HepG2 (cell line): Measurements from ENCODE around the gene SMURF2. TPM values are rescaled to one million over a fixed set of nuclear protein-coding genes. Genes with fewer than 3 reads are reported as not detected.

ENCODE experiments used
- AFF4 ChIP-seq: sonication (generic); formaldehyde crosslinking; IDR thresholded peaks from 2 replicates; pipeline ENCODE4 v1.4.0; 2020; ENCODE audit warnings: missing genetic modification reagents
- ATRX ChIP-seq: sonication (generic); formaldehyde crosslinking; IDR thresholded peaks from 2 replicates; pipeline ENCODE4 v1.4.0; 2020; ENCODE audit warnings: missing genetic modification reagents, borderline replicate concordance
- CHD2 ChIP-seq: IDR thresholded peaks from 2 replicates; pipeline ENCODE4 v1.6.1; 2011; ENCODE audit warnings: low read depth, low read length, improper control_type of control experiment
- ETV5 ChIP-seq: IDR thresholded peaks from 2 replicates; pipeline ENCODE4 v1.6.1; 2018; ENCODE audit warnings: missing biosample characterization, missing genetic modification reagents, inconsistent platforms, borderline replicate concordance
- GMEB1 ChIP-seq: sonication (generic); formaldehyde crosslinking; IDR thresholded peaks from 2 replicates; pipeline ENCODE4 v1.5.1; 2020; ENCODE audit warnings: missing genetic modification reagents, mild to moderate bottlenecking, borderline replicate concordance
- HOXD1 ChIP-seq: sonication (generic); formaldehyde crosslinking; IDR thresholded peaks from 2 replicates; pipeline ENCODE4 v1.5.0; 2020; ENCODE audit warnings: missing genetic modification reagents
- KLF15 ChIP-seq: sonication (generic); formaldehyde crosslinking; IDR thresholded peaks from 2 replicates; pipeline ENCODE4 v1.8.1; 2023; ENCODE audit warnings: borderline replicate concordance, mild to moderate bottlenecking, inconsistent platforms, missing genetic modification reagents, mixed read lengths
- MIER3 ChIP-seq: IDR thresholded peaks from 2 replicates; pipeline ENCODE4 v1.6.1; 2016; ENCODE audit warnings: missing compliant biosample characterization, borderline replicate concordance
- MLX ChIP-seq: IDR thresholded peaks from 2 replicates; pipeline ENCODE4 v1.6.1; 2016
- NR2C2 ChIP-seq: sonication (generic); formaldehyde crosslinking; IDR thresholded peaks from 2 replicates; pipeline ENCODE4 v1.4.0; 2020; ENCODE audit warnings: missing genetic modification reagents, mild to moderate bottlenecking, moderate library complexity, borderline replicate concordance
- PBX3 ChIP-seq: sonication (generic); formaldehyde crosslinking; IDR thresholded peaks from 2 replicates; pipeline ENCODE4 v1.8.1; 2023; ENCODE audit warnings: missing genetic modification reagents, inconsistent platforms, borderline replicate concordance
- PRDM15 ChIP-seq: sonication (generic); formaldehyde crosslinking; IDR thresholded peaks from 2 replicates; pipeline ENCODE4 v1.4.0; 2020; ENCODE audit warnings: missing genetic modification reagents
- PRPF4 ChIP-seq: fragments of 200-400 bp; formaldehyde crosslinking; IDR thresholded peaks from 2 replicates; pipeline ENCODE4 v1.6.1; 2016; ENCODE audit warnings: low read length, low read depth; ENCODE audit not compliant: poor library complexity, severe bottlenecking
- SATB2 ChIP-seq: sonication (generic); formaldehyde crosslinking; IDR thresholded peaks from 2 replicates; pipeline ENCODE4 v1.5.0; 2020; ENCODE audit warnings: missing genetic modification reagents
- SIN3B ChIP-seq: fragments of 150-350 bp; IDR thresholded peaks from 2 replicates; pipeline ENCODE4 v1.6.1; 2014; ENCODE audit warnings: low read length
- ZNF17 ChIP-seq: sonication (generic); formaldehyde crosslinking; IDR thresholded peaks from 2 replicates; pipeline ENCODE4 v1.5.0; 2020; ENCODE audit warnings: mild to moderate bottlenecking, missing genetic modification reagents
- ZNF232 ChIP-seq: sonication (generic); formaldehyde crosslinking; IDR thresholded peaks from 2 replicates; pipeline ENCODE4 v1.4.0; 2020; ENCODE audit warnings: missing genetic modification reagents, borderline replicate concordance
- ZNF30 ChIP-seq: sonication (generic); formaldehyde crosslinking; IDR thresholded peaks from 2 replicates; pipeline ENCODE4 v1.5.0; 2020; ENCODE audit warnings: mild to moderate bottlenecking, missing genetic modification reagents
- ZNF33B ChIP-seq: sonication (generic); formaldehyde crosslinking; IDR thresholded peaks from 2 replicates; pipeline ENCODE4 v1.5.1; 2020; ENCODE audit warnings: mild to moderate bottlenecking, missing genetic modification reagents
- ZSCAN25 ChIP-seq: sonication (generic); formaldehyde crosslinking; IDR thresholded peaks from 2 replicates; pipeline ENCODE4 v1.8.0; 2022; ENCODE audit warnings: mild to moderate bottlenecking, missing genetic modification reagents
- polyA plus RNA-seq, 8 experiments: library from polyadenylated mRNA; depleted of rRNA in 3 of 8; stranded (reverse) in 7 of 8; unstranded in 1 of 8; fragments of >200 nt; fragmentation: Illumina TruSeq in 4 of 8; extraction: Trizol in 4 of 8; gene quantifications; 2 replicates each; pipeline versions ENCODE4 v1.2.1 to v1.2.3, GENCODE V29; 2011 to 2016; ENCODE audit warnings: low read depth in 4 of 8, missing spikeins in 1 of 8, mixed read lengths in 1 of 8; ENCODE audit not compliant: insufficient read depth in 1 of 8
- total RNA-seq, 5 experiments: library from RNA; depleted of rRNA; stranded (reverse); fragments of >200 nt; fragmentation: Illumina TruSeq; extraction: Trizol; gene quantifications; 2 replicates each; pipeline ENCODE4 v1.2.3, GENCODE V29; 2016; ENCODE audit warnings: low read depth in 1 of 5

The SMURF2 gene
- total and polyA plus RNA-seq, 2 of the 13 experiments (the other 11 are each of a cell fraction or from before 2014, with no cell fraction given): 14.9 to 24.3 TPM

GRCh38 chr17:64506201-64506575, 155.9 kb downstream of the SMURF2 start, which contains the start of gene DDX5 (continued):
- TF ChIP-seq GMEB1 (CRISPR knock-in tag): no peak
- no peak for TF ChIP-seq ZNF33B (CRISPR knock-in tag)
- TF ChIP-seq ETV5: peak; percentile 55
- peak; percentile 65; the same call in 1 of the 2 replicates for TF ChIP-seq MIER3 (CRISPR knock-in tag)
- TF ChIP-seq PRDM15: no peak
- TF ChIP-seq HOXD1 (CRISPR knock-in tag): peak; percentile 93
- no peak for TF ChIP-seq PRPF4
- 0 out of 2 replicates have a peak, but pooled peaks have one; percentile 47 for TF ChIP-seq CHD2
- peak; percentile 83; the same call in 1 of the 2 replicates for TF ChIP-seq AFF4
- TF ChIP-seq ZNF17 (CRISPR knock-in tag): no peak
- no peak; the same call in 1 of the 2 replicates for TF ChIP-seq MLX (CRISPR knock-in tag)
- TF ChIP-seq SIN3B: peak; percentile 63
- peak; percentile 1; the same call in 1 of the 2 replicates for TF ChIP-seq ZSCAN25 (CRISPR knock-in tag)
- TF ChIP-seq KLF15 (CRISPR knock-in tag): peak; percentile 90; the same call in 1 of the 2 replicates
- peak; percentile 42 for TF ChIP-seq ZNF232
- TF ChIP-seq ZNF30 (CRISPR knock-in tag): peak; percentile 86; the same call in 1 of the 2 replicates
- no peak for TF ChIP-seq ATRX (CRISPR knock-in tag)
- no peak for TF ChIP-seq SATB2 (CRISPR knock-in tag)
- TF ChIP-seq PBX3: 0 out of 2 replicates have a peak, but pooled peaks have one; percentile 45
- peak; percentile 92 for TF ChIP-seq NR2C2 (CRISPR knock-in tag)
